Stimulated activated CD8-positive, alpha-beta memory T cell treated with anti-CD3 and anti-CD28 coated beads, Interleukin-7, amount 100 ng/mL, for 48 hours (primary cell): ENCODE data around the gene SLAMF9.

ENCODE experiments used
- DNase-seq, 2 donors: peaks; one replicate each; pipeline ENCODE4 v3.0.0-alpha.2; 2020; ENCODE audit warnings: low read depth in 1 of 2; ENCODE audit errors: extremely low read depth in 1 of 2

SLAMF9 gene

DNA sequence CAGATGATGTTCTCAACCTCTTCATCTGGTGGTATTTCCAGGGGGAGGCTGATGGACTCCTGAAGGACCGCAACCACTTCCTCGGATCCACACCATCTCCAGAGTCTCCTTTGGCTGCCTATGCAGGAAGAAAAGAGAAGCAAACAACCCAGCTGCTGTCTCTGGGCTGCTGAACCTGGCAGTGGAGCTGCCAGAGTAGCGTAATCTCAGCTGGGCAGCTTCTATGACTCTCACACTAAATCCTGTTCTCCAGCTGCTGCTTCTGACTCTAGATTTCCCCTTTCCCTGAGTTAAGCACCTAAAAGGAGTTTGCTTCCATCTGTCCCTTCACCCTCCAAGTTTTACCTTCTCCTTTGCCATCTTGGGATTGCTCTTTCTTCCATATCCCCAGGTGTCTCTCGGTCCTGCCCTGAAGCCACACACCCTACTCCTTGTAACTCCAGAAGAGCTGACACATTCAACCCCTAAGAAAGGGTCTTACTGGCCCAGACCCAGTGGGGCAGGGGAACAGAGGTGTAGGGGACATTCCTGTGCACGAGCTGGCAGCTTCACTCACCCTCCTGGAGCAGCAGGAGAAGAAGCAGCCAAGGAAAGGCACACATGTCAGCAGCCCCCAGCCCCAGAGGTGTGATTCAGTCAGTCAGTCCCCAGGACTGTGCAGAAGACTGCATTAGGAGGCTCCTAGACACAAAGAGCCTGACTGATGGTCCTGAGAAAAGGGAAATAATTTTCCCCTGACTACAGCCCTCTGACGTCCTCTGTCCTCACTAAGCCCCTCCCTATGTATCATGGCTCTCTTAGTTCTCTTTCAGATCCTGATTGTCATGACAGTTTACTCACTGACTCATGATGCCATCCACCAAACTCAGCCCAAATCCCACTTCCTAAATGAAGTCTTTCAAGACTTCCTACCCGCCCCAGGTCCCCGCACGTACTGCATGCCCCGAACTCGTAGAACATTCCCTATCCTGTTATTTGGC lies at the start of gene SLAMF9:
Gene SLAMF9 (minus strand): TSS at position 702 of the 980 bp plus-strand sequence. CDS start 100 bp downstream, at position 602.
- no peak for DNase-seq

DNA sequence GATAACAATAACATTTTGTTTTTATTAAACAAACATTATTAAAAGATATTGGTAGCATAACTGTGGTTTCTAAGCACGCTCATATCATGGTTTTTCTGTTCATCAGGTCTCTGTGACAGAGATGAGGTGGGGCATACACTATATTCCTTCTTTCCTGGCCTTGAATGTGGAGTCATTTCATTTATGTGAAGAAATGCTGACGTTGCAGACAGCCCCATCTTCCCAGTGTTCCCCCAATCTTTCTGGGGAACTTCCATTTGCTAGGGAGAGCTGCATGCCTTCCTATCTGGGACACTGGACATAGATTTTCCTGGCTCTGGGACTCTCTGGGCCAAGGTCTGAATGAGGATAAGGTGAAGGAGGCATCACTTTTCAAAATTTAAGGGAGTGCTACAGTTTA lies 47.4 kb upstream of the SLAMF9 start:
- no peak for DNase-seq

DNA sequence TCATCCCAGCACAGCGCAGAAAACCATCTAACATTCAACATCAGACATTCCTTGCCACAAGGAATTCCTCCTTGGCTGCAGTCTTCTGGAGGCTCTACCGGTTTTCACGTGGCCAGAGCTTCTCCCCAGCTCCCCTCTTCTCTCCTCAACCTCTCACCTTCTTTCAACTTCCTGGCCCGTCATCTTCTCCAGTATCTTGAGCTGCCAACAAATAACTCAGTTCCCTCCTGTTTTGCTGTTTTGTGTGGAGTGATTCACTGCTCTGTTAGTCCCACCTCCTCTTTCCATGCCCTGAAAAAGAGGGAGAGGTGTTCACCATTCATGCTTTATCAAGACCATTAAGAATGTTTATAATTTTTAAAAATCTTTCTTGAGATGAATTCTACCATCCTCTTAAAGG lies 45.2 kb upstream of the SLAMF9 start:
- DNase-seq = no peak

DNA sequence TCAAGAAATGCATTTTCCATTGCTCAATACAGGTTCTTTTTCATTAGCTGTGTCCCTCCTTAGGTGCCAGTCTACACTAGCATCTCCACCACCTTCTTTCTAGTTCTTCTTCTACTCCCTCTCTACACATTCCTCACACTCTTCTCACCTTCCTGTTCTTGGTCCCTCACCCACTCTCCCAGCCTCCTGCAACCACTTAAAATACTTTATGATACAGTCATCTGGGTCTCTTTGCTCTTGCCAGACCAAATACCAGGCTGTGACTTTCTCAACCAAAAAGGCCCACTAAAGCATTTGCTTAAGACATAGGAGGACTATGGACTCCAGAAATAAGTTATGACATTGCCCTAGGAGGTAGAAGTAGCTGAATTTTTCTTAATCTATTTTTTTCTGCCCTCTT lies 42.6 kb upstream of the SLAMF9 start:
- no peak for DNase-seq

DNA sequence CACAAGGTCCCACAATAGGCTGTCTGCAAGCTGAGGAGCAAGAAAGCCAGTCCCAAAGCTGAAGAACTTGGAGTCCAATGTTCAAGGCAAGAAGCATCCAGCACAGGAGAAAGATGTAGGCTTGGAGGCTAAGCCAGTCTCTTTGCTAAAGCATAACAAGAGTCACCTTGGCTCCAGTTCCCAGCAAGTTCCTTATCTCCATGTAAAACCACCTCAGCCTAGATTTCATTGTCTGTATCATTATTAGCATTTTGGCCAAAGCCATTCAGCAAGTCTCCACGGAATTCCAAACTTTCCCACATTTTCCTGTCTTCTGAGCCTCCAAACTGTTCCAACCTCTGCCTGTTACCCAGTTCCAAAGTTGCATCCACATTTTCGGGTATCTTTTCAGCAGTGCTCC lies 40.9 kb upstream of the SLAMF9 start:
- no peak for DNase-seq

DNA sequence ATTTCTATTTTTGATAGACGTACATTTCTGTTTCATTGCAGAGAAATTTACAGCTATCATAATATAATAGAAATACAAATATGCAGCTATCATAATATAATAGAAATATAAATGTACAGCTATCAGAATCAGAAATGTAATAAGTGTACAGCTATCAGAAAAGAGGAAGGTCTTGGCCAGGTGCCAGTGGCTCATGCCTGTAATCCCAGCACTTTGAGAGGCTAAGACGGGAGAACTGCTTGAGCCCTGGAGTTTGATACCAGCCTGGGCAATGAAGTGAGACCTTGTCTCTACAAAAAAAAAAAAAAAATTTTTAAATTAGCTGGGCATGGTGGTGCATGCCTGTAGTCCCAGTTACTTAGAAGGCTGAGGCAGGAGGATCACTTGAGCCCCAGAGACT lies 39.9 kb upstream of the SLAMF9 start:
- DNase-seq = no peak

DNA sequence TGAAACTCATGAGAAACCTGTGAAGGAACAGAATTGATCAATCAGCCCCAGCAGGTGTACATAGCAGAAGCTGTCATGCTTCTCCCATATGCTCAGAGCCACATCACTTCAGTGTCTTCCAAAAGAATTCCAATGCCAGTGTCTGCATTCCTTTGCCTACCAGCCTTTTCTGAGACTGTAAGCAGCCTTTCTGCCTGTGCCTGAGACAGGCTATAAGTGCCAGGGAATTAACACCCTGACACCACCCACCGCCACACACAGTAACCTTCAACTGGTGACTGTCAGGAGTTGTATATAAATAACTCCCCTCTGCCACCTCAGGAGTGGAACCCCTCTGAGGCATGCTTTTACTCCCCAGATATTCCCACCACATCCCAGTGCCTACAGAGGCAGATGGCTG lies 38.1 kb upstream of the SLAMF9 start:
- DNase-seq = no peak

DNA sequence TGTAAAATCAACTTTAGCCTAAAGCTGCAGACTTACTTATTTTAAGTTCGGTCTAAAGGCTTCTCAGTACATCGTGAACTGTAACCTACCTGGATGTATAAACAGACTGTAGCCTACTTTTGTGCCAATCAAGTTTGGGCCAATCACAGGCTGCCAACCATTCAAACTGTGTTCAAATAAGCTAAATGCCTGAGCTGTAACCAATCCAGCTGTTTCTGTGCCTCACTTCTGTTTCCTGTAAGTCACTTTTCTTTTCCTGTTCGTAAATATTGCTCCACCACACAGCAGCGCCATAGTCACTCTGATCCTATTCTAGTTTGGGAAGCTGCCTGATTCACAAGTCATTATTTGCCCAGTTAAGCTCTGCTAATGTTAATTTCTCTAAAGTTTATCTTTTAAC lies 37.5 kb upstream of the SLAMF9 start:
- DNase-seq = no peak

DNA sequence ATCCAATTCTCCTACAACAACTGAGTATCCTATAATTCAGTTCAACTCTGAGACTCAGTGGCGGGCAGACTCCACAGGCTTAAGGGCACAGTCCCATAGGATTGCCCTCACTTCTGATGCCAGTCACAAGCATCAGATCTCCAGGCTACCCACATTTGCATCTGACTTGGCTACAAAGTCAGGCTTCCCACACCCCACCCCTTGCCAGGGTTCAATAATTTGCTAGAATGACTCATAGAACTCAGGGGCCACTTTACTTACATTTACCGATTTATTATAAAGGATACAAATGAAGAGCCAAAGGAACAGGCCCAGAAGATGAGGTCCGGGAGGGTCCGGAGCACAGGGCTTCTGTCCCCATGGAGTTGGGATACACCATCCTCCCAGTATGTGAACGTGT lies 36.0 kb upstream of the SLAMF9 start:
- DNase-seq = no peak

DNA sequence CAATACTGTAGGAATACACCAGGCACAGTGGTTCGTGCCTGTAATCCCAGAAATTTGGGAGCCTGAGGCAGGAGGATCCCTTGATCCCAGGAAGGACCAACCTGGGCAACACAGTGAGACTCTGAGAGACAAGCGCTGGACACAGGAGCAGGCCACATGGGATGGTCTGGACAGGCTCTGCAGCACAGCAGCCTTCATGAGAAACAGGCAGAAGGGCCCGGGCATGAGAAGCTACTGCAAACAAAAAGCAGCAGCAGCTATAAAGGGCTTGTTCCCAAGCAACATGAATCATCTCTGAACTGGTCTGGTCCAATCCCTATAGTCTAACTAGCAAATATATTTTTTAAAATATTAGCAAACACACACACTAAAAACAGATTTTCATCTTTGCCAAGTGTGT lies 35.5 kb upstream of the SLAMF9 start:
- no peak for DNase-seq

DNA sequence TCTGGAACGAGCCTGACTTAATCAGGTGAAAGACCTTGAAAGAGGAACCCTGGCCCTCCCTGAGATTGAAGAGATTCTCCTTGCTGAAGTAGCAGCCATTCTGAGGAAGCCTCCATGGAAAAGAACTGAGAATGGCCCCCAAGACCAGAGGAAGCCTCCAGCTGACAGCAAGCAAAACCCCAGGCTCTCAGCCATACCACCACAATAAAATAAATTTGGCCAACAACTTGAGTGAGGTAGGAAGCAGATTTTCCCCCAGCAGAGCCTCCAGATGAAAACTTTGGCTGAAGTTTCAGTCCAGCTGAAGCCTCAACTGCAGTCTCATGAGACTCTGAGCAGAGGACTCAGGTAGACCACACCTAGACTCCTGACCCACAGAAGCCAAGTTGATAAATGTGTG lies 34.0 kb upstream of the SLAMF9 start:
- DNase-seq = no peak

DNA sequence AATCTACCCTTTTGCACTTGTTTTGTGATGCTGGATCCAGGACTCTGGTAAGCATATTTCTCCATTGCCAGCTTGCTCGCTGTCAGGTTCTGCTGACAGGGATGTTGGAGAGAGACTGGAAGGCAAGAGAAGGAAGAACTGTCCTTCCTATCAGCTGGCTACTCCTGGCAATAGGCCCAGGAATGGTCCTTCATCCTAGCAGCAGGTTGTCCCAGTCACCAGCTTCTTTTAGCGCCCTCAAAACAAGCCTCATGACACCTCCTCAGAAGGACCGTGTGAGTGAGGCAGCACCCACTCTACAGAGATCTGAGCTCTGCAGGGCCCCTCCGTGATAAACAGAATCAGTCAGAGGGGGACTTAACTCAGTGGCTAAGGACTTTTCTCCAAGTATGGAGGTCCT lies 33.1 kb upstream of the SLAMF9 start:
- DNase-seq = no peak

DNA sequence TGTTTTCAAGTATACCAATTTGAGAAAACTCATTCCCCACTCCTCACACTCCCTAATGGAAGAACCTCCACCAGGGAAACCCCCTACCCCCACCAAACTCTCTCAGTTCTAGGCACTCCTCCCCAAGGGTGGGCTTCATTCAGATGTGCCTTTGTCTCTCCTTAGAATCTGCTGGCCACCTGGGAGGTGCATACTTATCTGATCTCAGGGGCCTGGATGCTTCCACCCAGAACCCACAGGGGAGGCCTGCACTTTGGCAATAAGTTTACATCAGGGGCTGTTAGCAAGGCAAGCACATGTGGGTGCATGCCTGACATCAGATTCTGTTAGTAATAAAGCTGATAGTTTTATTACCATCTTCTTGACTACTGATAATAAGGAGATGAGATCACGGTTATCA lies 32.5 kb upstream of the SLAMF9 start:
- DNase-seq = no peak

DNA sequence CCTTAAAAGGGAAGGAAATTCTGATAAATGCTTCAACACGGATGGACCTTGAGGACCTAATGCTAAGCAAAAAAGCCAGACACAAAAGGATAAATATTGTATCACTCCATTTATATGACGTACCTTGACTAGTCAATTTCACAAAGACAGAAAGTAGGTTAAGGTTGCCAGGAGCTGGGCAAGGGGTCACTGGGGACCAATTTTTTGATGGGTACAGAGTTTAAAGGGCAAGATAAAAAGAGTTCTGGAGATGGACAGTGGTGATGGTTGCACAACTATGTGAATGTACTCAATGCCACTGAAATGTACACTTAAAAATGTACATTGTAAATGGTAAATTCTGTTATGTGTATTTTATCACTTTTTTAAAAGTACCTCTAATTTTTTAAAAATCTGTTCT lies 32.1 kb upstream of the SLAMF9 start:
- no peak for DNase-seq

DNA sequence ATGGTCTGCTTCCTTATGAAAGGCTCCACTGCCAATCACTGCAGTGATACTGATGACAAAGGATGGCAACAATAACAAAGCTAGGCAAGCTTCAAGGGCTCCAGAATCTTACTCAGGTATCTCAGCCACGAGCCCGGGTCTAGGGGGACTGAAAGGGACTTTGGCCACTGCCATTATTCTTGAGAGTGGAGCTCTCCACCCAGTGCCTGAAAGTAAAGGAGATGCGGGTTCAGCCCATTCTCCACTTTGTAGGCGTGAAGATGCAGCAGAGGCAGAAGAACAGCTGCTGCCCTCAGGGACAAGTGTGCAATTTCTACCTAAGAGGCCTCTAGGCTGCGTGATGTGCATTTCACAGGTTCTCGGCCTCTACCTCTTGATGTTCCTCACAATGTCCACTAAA lies 31.4 kb upstream of the SLAMF9 start:
- DNase-seq = no peak

DNA sequence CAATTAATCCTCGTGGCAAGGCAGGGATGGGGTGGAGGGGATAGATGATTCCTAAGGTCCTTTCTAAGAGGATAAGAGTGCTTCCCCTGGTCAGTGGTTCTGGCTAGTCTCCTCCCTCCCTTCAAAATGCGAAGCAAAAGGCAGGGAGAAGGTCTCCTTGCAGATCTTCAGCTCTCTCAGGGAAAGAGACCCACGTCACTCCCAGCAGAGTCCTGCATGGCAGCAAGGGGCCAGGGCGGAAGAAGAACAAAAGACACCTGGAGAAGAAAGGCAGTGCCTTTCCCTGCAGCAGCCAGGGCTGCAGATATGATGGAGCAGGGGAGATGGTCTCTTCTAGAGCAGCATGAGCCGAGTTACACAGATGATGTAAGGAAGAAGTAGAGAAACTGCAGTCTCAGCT lies 29.6 kb upstream of the SLAMF9 start:
- DNase-seq = no peak

DNA sequence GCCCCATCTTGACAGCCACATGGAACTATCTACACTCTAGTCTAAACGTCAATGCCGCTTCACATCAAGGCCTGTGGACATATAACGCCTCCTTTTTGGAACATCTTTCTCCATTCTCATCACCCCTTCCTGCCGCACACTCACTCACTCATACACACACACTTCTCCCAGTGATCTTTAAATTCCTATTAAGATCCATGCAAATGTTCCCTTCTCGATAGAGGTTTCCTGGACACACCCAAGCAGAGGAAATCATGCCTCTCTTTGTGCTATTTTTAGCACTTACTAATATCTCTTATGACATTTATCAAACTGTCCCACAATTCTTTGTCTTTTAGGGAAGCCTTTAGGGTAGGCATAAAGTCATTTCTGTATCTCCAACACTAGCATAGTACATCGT lies 28.2 kb upstream of the SLAMF9 start:
- no peak for DNase-seq

DNA sequence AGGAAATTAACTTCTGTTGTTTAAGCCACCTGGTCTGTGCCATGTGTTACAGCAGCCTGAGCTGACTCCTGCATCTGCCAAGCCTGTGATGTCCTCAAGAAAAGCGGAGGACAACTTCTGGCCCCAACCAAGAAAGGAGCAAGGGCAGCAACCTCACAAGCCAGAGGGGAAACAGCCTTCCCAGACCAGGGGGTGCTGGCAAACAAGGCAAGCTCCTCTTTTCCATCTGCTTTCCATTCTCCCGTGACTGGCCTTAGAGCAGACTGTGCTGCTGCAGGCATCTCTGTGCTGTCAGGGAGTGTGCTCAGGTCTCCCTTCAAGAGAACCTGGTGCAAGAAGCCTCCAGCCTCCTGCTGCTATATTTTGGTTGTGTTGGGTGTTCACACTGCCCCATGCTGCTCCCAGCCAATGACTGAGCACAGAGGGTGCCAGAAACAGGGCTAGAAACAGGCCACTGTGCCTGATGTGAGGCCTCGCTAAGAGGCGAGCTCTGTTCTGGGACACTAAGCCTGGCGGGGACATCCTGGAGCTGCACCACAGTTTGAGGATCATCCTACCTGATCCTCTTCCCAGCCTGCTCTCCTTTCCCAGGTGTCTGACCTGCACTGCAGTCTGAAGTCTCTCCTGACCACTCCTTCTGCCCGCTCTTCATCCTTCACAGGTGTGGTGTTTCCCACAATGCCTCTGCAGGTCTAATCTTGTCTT lies 27.5 kb upstream of the SLAMF9 start:
- DNase-seq = no peak

DNA sequence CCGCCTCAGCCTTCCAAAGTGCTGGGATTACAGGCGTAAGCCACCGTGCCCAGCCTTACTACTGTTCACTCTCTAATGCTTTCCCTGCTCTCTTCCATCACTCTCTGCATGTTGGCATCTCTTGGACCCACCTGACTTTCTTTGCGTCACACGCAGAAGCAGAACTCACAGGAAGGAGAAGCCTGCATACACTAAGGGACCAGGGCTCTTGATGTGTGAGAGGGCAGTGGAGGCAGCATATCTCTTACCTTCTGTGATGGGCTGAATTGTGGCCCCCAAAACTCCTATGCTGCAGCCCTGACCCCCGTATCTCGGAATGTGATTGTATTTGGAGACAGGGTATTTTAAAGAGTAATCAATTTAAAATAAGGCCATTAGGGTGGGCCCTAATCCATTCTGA lies 26.7 kb upstream of the SLAMF9 start:
- DNase-seq = no peak

DNA sequence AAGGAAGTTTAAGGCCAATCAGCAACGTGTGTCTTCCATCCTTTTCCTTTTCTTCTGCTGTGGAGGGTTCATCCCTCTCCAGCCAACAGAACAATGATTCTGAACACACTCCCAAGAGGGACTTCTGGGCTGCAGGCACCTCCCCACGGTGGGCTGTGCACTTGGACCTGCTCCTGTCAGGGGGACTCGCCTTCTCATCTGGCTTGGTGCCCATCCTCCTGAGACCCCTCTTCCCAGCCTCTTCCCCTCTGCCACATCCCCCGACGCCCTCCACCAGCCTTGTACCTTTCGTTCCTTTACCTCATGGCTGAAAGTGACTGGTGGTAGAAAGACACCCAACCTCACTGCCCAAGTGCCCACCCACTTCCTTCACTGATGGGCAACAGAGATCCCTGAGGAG lies 26.0 kb upstream of the SLAMF9 start:
- DNase-seq = no peak

DNA sequence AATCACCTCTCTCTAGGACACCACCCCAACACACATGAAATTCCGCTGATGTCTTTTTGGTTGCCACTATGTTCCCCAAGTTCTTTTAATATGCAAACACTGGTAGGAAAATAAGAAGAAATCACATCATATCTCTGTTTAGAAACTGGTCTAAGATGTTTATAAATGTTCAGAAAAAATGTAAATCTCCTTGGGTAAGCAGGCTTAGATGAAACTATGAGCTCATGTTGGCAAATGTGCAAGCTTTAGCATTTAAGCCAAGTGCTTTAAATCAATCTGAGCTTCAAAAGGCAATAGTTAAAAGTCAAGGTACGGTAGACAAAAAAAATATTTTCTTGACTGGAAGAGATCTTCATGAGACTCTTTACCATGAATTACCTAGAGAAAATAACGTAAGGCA lies 25.2 kb upstream of the SLAMF9 start:
- no peak for DNase-seq

DNA sequence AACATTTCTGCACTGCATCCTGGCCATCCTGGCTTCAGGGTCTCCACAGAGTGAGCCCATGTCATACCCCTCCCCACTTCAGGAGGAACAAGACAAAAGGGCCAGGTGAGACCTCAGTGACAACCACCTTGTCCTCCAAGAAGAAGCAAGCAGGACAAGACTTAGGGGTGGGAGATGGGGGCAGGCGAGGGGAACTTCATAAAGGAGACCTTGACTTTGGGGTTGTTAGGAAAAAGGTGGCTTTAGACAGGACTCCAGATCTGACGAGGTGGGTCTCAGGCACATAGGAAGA lies 24.0 kb upstream of the SLAMF9 start:
- DNase-seq = no peak
